Hippocampal formation (tissue), 2 donors: Measurements from ENCODE around the gene OLIG1.
A peak's percentile ranks its signal among the peaks of the same experiment; 100 is the strongest.

Experiments
- DNase-seq, 2 donors: peaks; one replicate each; lab custom pipeline; 2025; lab: John Stamatoyannopoulos, UW

OLIG1 gene

DNA sequence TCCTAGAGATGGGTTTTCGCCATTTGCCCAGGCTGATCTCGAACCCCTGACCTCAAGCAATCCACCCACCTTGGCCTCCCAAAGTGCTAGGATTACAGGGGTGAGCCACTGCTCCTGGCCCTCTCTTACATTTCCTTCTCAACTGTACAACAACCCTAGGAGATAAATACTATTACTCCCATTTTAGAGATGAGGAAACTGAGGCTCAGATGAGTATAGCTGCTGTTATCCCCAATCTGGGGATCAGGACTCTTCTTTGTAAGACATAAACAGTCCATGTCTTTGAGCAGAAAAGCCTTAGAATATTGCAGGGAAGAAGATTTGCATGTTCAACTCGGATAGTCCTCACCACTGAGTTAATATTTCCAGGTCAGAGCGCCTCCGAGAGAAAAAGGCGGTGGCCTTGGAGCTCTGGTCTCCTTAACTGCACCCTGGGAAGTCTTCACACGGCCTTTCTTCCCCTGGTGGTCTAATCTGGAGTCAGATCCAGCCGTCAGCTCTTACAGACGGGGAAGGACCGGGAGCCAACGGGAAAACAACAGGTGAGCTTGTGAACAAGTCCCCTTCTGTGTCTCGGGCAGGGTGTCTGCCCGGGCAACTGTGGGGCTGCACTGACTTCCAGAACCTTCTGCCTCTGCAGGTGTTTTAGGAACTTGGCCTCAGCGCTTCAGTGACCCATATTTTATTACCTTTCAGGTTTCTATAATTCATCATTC is 5.9 kb upstream of the OLIG1 start:
- no peak for DNase-seq

DNA sequence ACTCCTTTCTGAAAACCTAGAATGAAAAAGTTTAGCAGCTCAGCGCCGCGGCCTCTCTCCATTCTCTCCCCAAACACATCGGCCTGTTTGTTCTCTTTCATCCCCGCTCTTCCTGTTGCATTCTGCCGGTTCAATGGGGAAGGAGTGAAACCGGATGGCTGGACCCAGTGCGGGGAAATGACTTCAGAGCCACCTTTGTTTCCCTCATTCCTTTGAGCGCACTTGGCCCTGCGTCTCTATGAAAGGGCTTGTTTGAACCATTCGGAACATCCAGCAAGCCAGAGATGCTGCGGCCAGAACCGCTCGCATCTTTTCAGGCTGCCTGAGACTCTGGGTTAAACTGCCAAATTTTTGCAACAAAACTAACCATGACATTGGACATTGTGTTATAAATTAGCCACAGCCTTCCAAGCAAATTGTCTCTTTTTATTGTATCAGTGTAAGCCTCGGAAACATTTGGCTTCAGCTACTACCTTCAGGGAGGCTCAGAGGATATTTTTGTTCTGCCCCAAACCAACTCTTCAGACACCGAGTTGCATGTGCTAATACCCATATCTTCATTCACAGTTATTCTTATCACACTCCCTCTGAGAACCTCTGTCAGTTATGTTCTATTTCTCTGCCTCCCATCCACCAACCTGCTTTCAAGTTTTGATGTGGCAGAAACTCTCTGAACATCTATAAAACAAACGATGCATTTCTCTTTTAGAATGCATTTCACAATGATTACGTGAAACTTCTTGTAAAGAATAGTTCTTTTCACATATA is 5.1 kb upstream of the OLIG1 start:
- DNase-seq, result peak; percentile 42 to 53

GRCh38 chr21:33067043-33067442 is 2.9 kb upstream of the OLIG1 start:
- DNase-seq, result no peak

DNA sequence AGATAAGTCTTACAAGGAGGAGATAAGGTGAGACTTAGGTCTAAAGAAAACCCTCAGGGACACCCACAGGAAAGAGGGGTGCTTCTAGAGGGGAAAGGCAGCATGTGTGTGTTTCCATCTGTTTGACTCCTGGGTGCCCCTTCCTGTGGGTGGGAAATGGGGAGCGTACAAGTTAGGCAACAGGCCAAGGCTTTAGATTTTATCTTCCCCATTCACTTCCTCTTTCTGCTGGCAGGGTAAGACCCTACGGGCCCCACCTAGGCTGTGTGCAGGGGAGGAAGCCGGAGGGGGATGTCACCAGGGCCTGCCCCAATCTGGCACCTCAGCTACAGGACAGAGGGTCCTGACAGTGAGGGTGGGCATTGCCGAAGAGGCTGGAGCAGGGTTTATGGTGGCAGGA is 2.5 kb upstream of the OLIG1 start:
- no peak for DNase-seq

DNA sequence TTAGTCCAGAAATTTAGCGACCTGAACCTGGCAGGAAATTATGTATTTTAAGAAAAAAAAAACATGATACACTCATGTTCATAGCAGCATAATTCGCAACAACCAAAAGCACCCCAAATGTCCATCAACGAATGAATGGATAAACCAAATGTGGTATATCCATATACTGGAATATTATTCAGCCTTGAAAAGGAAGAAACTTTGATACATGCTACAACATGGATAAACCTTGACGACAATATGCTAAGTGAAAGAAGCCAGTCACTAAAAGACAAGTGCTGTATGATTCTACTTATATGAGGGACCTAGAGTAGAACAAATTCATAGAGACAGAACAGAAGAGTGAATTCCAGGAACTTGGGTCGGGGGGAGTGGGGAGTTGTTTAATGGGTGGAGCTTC is 698 bp upstream of the OLIG1 start:
- DNase-seq, result no peak

GRCh38 chr21:33069645-33069993 is 322 bp upstream of the OLIG1 start:
- DNase-seq, result no peak

DNA sequence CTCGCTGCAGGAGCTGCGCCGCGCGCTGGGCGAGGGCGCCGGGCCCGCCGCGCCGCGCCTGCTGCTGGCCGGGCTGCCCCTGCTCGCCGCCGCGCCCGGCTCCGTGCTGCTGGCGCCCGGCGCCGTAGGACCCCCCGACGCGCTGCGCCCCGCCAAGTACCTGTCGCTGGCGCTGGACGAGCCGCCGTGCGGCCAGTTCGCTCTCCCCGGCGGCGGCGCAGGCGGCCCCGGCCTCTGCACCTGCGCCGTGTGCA is 730 bp downstream of the OLIG1 start:
- DNase-seq, result no peak

DNA sequence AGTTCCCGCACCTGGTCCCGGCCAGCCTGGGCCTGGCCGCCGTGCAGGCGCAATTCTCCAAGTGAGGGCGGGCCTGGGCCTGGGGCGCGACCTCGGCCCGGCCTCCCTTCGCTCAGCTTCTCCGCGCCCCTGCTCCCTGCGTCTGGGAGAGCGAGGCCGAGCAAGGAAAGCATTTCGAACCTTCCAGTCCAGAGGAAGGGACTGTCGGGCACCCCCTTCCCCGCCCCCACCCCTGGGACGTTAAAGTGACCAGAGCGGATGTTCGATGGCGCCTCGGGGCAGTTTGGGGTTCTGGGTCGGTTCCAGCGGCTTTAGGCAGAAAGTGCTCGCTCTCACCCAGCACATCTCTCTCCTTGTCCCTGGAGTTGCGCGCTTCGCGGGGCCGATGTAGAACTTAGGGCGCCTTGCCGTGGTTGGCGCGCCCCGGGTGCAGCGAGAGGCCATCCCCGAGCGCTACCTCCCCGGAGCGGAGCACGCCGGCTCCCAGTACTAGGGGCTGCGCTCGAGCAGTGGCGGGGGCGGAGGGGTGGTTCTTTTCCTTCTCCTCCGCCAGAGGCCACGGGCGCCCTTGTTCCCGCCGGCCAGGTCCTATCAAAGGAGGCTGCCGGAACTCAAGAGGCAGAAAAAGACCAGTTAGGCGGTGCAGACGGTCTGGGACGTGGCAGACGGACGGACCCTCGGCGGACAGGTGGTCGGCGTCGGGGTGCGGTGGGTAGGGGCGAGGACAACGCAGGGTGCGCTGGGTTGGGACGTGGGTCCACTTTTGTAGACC is 1.2 kb downstream of the OLIG1 start:
- peak in 1 of 2 donors; percentile 30 for DNase-seq

DNA sequence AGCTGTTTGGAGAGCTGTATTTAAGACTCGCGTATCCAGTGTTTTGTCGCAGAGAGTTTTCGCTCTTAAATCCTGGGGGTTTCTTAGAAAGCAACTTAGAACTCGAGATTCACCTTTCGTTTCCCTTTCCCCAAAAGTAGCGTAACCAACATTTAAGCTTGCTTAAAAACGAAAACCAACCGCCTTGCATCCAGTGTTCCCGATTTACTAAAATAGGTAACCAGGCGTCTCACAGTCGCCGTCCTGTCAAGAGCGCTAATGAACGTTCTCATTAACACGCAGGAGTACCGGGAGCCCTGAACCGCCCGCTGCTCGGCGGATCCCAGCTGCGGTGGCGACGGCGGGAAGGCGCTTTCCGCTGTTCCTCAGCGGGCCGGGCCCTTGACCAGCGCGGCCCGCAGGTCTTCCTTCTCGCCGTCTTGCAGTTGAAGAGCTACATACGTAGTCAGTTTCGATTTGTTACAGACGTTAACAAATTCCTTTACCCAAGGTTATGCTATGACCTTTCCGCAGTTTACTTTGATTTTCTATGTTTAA is 1.9 kb downstream of the OLIG1 start:
- DNase-seq, result no peak

DNA sequence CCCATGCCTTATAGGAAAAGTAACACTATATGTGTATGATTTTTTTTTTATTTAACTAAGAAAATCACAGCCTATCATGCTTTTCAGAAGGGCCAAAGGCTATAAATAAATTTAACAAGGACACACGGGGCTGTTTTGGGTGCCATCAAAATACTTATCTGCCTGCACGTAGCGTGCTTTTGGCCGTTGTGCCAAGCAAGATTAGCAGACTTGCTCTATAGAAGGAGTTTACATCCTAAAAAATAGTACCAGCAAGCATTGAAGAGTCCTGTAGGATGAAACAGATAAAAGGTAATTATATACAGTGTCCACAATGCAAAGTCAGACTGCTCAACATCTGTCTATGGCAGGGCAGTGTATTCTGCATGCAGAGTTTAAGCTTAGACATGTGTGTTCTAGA is 3.7 kb downstream of the OLIG1 start:
- DNase-seq, result no peak

DNA sequence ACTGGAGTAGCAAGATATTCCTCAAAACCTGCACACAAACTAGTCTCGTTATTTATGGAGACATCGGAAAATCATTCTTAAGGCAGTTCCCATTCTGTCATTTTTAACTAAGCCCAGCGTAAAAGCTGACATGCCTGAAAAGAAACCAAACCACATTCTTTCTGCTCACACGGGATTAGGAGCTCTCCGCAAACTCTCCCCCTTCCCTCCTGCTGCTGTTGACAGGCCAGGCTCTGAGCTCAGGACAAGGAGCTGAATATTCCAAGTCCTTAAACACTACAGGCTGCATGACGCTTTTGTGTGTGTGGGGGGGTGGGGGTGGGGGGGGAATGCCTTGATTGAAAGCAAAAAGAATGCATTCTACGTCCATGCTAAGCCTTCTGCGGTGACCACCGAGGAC is 5.2 kb downstream of the OLIG1 start:
- no peak for DNase-seq

GRCh38 chr21:33075596-33076195 is 5.8 kb downstream of the OLIG1 start:
- DNase-seq, result no peak

GRCh38 chr21:33076600-33077329 is 6.8 kb downstream of the OLIG1 start:
- DNase-seq, result no peak

DNA sequence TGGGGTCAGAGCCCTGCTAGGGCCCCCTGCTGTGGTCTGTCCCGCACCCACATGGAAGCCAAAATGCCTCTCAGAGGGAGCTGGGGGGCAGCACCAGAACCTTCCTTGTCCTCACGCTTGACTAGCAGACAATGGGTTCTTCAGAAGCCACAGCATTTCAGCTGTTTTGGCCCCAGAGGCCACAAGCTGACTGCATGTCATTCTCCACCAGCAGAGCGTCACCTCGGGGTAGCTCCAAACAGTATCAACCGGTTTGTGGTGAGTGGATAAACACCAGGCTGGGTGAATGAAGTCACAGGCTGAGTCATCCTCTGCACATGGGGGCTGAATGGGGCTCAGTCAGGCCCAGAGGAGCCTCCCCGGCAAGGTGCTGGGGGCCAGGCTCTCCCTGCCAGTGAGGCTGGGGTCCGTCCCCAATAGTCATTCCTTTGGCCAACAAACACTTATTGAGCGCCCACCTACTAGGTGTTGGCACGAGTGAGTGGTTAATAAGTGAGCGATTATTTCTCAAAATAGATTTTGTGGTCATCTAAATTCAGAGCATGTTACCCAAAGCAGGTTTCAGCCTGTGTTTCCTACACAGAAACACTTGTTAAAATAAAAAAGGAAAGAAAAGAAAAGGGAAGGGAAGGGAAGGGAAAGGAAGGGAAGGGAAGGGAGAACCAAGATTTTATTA is 9.1 kb downstream of the OLIG1 start:
- DNase-seq, result peak; percentile 86 to 92

DNA sequence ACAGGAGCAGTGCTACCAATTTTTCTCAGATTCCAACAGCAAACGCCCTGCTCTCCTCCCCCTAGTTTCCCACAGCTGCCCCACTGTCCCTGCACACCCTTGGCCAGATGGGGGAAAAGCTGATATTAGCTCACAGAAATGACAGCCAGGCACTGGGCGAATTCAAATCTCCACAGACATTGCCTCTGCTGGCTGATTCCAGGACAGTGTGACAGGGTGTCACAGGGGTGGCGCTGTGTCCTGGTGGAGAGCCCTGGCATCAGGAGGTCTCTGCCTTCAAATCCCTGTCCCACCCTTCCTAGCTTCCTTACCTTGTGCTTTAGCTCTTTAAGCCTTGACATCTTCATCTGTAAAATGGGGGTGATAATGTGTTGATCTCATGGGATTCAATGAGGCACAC is 10.4 kb downstream of the OLIG1 start:
- no peak for DNase-seq

- no peak for DNase-seq
These were observed 10.8 kb downstream of the OLIG1 start for GRCh38 chr21:33080776-33081175.

GRCh38 chr21:33088384-33088783 is 18.4 kb downstream of the OLIG1 start:
- no peak for DNase-seq

DNA sequence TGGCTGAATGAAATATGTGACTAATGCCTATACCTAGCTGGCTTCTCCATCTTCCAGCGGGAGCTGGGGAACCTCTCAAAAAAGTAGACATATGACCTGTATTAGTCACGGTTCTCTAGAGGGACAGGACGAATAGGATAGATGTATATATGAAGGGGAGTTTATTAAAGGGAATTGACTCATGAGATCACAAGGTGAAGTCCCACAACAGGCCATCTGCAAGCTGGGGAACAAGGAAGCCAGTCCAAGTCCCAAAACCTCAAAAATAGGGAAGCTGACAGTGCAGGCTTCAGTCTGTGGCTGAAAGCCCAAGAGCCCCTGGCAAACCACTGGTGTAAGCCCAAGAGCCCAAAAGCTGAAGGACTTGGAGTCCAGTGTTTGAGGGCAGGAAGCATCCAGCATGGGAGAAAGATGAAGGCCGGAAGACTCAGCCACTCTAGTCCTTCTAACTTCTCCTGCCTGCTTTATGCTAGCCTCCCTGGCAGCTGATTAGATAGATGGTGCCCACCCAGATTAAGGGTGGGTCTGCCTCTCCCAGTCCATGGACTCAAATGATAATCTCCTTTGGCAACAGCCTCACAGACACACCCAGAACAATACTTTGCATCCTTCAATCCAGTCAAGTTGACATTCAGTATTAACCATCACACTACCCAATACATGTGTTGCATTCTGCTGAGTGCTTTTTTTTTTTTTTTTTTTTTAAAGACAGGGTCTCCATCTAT is 19.6 kb downstream of the OLIG1 start:
- DNase-seq, result no peak

GRCh38 chr21:33096426-33096825 is 26.5 kb downstream of the OLIG1 start:
- DNase-seq, result no peak

DNA sequence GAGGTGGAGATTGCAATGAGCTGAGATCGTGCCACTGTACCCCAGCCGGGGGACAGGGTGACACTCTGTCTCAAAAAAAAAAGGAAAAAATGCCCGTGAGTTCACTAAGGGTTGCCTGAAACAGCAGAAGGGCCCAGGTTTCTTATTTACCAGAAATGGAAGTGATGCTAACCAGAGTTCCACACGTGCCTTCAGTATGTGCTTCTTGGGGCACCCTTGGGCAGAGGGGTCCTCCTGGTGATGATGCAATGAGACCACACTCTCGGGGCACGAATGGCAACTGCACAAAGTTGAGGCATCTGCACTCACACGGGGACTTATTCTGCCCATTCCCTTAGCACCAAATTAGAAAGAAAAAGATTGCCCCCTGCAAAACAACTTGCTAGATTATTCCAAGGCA is 29.2 kb downstream of the OLIG1 start:
- no peak for DNase-seq
